ENCODE data around the gene TNFRSF1A.

The TNFRSF1A gene

GRCh38 chr12:6363010-6363329, 21.1 kb upstream of the TNFRSF1A start:
- H3K27me3 ChIP-seq = no peaks in the 10 kb centered on the region
- no peaks in the 10 kb centered on the region for H3K9me3 ChIP-seq
- no peak for TF ChIP-seq CTCF (IDR thresholded peaks at IDR 0.05)
- H3K4me1 ChIP-seq (ENCODE audit: control insufficient read depth in 1 of 2, insufficient read depth in 1 of 2, low read depth in 1 of 2, low read length in 1 of 2) = peaks cover 42 to 44% of the 10 kb centered on the region in 2 experiments
- H3K27ac ChIP-seq = peak overlapping the region; percentile 88
- H3K4me3 ChIP-seq (ENCODE audit: low read depth in 1 of 2, low read length in 1 of 2) = peak overlapping the region; percentile 80 to 94
- no peaks in the 10 kb centered on the region for H3K36me3 ChIP-seq

GRCh38 chr12:6362403-6362802, 20.5 kb upstream of the TNFRSF1A start:
- H3K9me3 ChIP-seq = no peaks in the 10 kb centered on the region
- peaks cover 38% of the 10 kb centered on the region in 2 experiments for H3K4me1 ChIP-seq (ENCODE audit: control insufficient read depth in 1 of 2, insufficient read depth in 1 of 2, low read depth in 1 of 2, low read length in 1 of 2)
- H3K27me3 ChIP-seq = no peaks in the 10 kb centered on the region
- no peaks in the 10 kb centered on the region for H3K36me3 ChIP-seq
- TF ChIP-seq CTCF (IDR thresholded peaks at IDR 0.05) = no peak
- no peak overlapping the region for H3K4me3 ChIP-seq (ENCODE audit: low read depth in 1 of 2, low read length in 1 of 2)
- no peak overlapping the region for H3K27ac ChIP-seq

- no peak for TF ChIP-seq CTCF (IDR thresholded peaks at IDR 0.05)
- Histone ChIP-seq H3K9me3 (no peaks in the 10 kb centered on the region), H3K27me3 (no peaks in the 10 kb centered on the region), H3K4me3 (ENCODE audit: low read depth in 1 of 2, low read length in 1 of 2) (no peak overlapping the region), H3K4me1 (ENCODE audit: control insufficient read depth in 1 of 2, insufficient read depth in 1 of 2, low read depth in 1 of 2, low read length in 1 of 2) (peaks cover 35 to 36% of the 10 kb centered on the region in 2 experiments), H3K36me3 (no peaks in the 10 kb centered on the region), H3K27ac (no peak overlapping the region)
Observed at GRCh38 chr12:6361834-6362233, 20.0 kb upstream of the TNFRSF1A start.

GRCh38 chr12:6360578-6361490, 19.0 kb upstream of the TNFRSF1A start:
- Histone ChIP-seq H3K27ac (peak overlapping the region; percentile 14), H3K27me3 (no peaks in the 10 kb centered on the region), H3K4me3 (ENCODE audit: low read depth in 1 of 2, low read length in 1 of 2) (no peak overlapping the region), H3K4me1 (ENCODE audit: control insufficient read depth in 1 of 2, insufficient read depth in 1 of 2, low read depth in 1 of 2, low read length in 1 of 2) (peaks cover 43 to 46% of the 10 kb centered on the region in 2 experiments), H3K36me3 (no peaks in the 10 kb centered on the region), H3K9me3 (no peaks in the 10 kb centered on the region)
- no peak for TF ChIP-seq CTCF (IDR thresholded peaks at IDR 0.05)

- no peak overlapping the region for H3K4me3 ChIP-seq (ENCODE audit: low read depth in 1 of 2, low read length in 1 of 2)
- H3K9me3 ChIP-seq = no peaks in the 10 kb centered on the region
- peaks cover 50 to 53% of the 10 kb centered on the region in 2 experiments for H3K4me1 ChIP-seq (ENCODE audit: control insufficient read depth in 1 of 2, insufficient read depth in 1 of 2, low read depth in 1 of 2, low read length in 1 of 2)
- no peaks in the 10 kb centered on the region for H3K36me3 ChIP-seq
- H3K27me3 ChIP-seq = no peaks in the 10 kb centered on the region
- peak overlapping the region; percentile 14 for H3K27ac ChIP-seq
- no peak for TF ChIP-seq CTCF (IDR thresholded peaks at IDR 0.05)
Observed at GRCh38 chr12:6360080-6360571, 18.2 kb upstream of the TNFRSF1A start.
